UCSD-AML1 (cell line): ENCODE results near the gene CARNS1.

Experiments
- DNase-seq: peaks from one replicate; lab custom pipeline; 2025; ENCODE audit not compliant: unreplicated experiment; lab: John Stamatoyannopoulos, UW

CARNS1 gene

GRCh38 chr11:67440229-67441097, 25.0 kb downstream of the CARNS1 start:
- DNase-seq: no peak

- DNase-seq: no peak
Observed at GRCh38 chr11:67441098-67441563, 25.7 kb downstream of the CARNS1 start.

- DNase-seq: no peak
Observed at GRCh38 chr11:67441731-67442351, 26.4 kb downstream of the CARNS1 start.

- DNase-seq: no peak
Observed at GRCh38 chr11:67442504-67443404, 27.3 kb downstream of the CARNS1 start.

- no peak for DNase-seq
Observed at GRCh38 chr11:67445515-67445914, 30.0 kb downstream of the CARNS1 start.

- DNase-seq: no peak
Observed at GRCh38 chr11:67448220-67448609, 32.7 kb downstream of the CARNS1 start.

- peak; percentile 42 for DNase-seq
Observed at GRCh38 chr11:67449116-67449844, 33.8 kb downstream of the CARNS1 start.

GRCh38 chr11:67450796-67451657, 35.5 kb downstream of the CARNS1 start:
- DNase-seq: no peak

- no peak for DNase-seq
Observed at GRCh38 chr11:67451658-67451976, 36.1 kb downstream of the CARNS1 start.

- no peak for DNase-seq
Observed at GRCh38 chr11:67452141-67452952, 36.9 kb downstream of the CARNS1 start, which contains the start of gene GPR152. Gene GPR152, minus strand, starts transcription at chr11:67452729. Its CDS starts 5 bp downstream, at chr11:67452724.

- no peak for DNase-seq
Observed at GRCh38 chr11:67453816-67454732, 38.6 kb downstream of the CARNS1 start.

- no peak for DNase-seq
Observed at GRCh38 chr11:67455054-67455453, 39.6 kb downstream of the CARNS1 start, which contains the start of gene CABP4. Gene CABP4, plus strand, starts transcription at chr11:67455354. Its CDS starts 70 bp downstream, at chr11:67455424.

- DNase-seq: no peak
Observed at GRCh38 chr11:67456068-67456705, 40.7 kb downstream of the CARNS1 start.

- DNase-seq: no peak
Observed at GRCh38 chr11:67457453-67457852, 42.0 kb downstream of the CARNS1 start.

- no peak for DNase-seq
Observed at GRCh38 chr11:67458266-67458665, 42.8 kb downstream of the CARNS1 start.

GRCh38 chr11:67463186-67463585, 47.7 kb downstream of the CARNS1 start:
- no peak for DNase-seq

- DNase-seq: no peak
Observed at GRCh38 chr11:67463680-67464410, 48.4 kb downstream of the CARNS1 start.
